Upper lobe of left lung (tissue), 4 donors: ENCODE results near the gene ZDHHC8.

Experiments used
- CTCF ChIP-seq, 6 experiments: fragments of 450-650 bp in 4 of 6; fragments of 200-600 bp in 2 of 6; sonication (generic) in 2 of 6; IDR thresholded peaks; one replicate each; pipeline ENCODE4 v1.5.1; 2016 to 2019; ENCODE audit warnings: antibody characterized with exemption in 6 of 6
- EP300 ChIP-seq, 4 donors: sonication (generic); formaldehyde crosslinking; IDR thresholded peaks; one replicate each; pipeline ENCODE4 v1.5.1; 2017; ENCODE audit warnings: antibody characterized with exemption in 4 of 4, control low read depth in 2 of 4
- POLR2A ChIP-seq, 4 donors: fragments of 450-650 bp; IDR thresholded peaks; one replicate each; pipeline ENCODE4 v1.5.1; 2016 to 2017; ENCODE audit warnings: antibody characterized with exemption in 4 of 4, mild to moderate bottlenecking in 2 of 4

- TF ChIP-seq CTCF (IDR thresholded peaks at IDR 0.05) = no peak
- no peak for TF ChIP-seq EP300 (IDR thresholded peaks at IDR 0.05)
- TF ChIP-seq POLR2A (IDR thresholded peaks at IDR 0.05) = no peak
These were observed 9.7 kb upstream of the ZDHHC8 start for GRCh38 chr22:20121856-20122415.
